BLaER1 (cell line): Measurements from ENCODE around the gene SGSM2.
A peak's percentile ranks its signal among the peaks of the same experiment; 100 is the strongest.

Experiments
- H3K27ac ChIP-seq: shearing (Covaris generic); formaldehyde crosslinking; 2 replicates; pipeline ENCODE4 v1.8.1; 2022
- H3K27me3 ChIP-seq: shearing (Covaris generic); formaldehyde crosslinking; 2 replicates; pipeline ENCODE4 v1.8.1; 2022
- H3K36me3 ChIP-seq: shearing (Covaris generic); formaldehyde crosslinking; 2 replicates; pipeline ENCODE4 v1.8.1; 2022
- H3K4me1 ChIP-seq: shearing (Covaris generic); formaldehyde crosslinking; 2 replicates; pipeline ENCODE4 v1.8.1; 2022
- H3K4me2 ChIP-seq: shearing (Covaris generic); formaldehyde crosslinking; 2 replicates; pipeline ENCODE4 v1.8.1; 2022
- H3K4me3 ChIP-seq: shearing (Covaris generic); formaldehyde crosslinking; 2 replicates; pipeline ENCODE4 v1.8.1; 2022
- H3K9ac ChIP-seq: shearing (Covaris generic); formaldehyde crosslinking; 2 replicates; pipeline ENCODE4 v1.8.1; 2022
- H3K9me3 ChIP-seq: shearing (Covaris generic); formaldehyde crosslinking; 2 replicates; pipeline ENCODE4 v1.8.1; 2022
- H4K20me1 ChIP-seq: shearing (Covaris generic); formaldehyde crosslinking; 2 replicates; pipeline ENCODE4 v1.8.1; 2022
- Cebpa-rat ChIP-seq: shearing (Covaris generic); IDR thresholded peaks from 2 replicates; pipeline ENCODE4 v1.8.1; 2022

SGSM2 gene

DNA sequence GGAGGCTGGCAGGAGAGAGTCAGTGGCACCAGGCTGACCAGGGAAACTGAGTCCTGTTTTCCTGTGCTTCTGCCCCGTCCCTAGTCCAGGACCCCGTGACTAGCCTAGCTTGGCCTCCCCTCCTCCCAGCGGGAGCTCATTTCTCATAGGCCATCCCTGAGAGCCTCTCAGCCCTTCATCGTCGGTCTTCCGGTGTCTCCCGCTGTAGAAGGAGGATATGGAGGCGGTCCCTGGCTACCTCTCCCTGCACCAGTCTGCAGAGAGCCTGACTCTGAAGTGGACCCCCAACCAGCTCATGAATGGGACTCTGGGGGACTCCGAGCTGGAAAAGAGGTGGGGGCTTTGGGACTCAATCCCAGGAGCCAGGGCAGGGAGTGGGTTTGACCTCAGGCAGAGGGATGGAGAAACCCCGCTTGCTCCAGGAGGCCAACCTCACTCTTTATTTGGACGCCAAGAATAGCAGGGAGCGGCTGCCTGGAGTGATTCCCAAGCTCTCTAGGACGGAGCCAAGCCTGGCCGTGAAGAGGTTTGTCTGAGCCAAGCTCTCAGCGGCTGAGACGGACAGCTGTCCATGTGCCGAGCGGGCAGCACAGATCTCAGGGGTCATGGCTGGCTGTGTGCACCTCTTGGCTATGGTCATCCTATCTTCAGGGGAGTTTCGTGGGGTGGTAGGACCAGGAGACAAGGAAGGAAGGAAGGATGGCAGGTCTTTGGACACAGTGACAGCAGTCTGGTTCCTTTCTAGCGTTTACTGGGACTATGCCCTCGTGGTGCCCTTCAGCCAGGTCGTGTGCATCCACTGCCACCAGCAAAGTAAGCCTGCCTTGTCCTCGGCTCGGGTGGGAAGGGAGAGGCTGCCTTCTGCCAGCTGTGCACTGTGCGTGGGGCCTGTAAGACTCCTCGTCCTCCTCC is 26.8 kb downstream of the SGSM2 start:
- peaks cover 79% of the 10 kb centered on the region for H3K36me3 ChIP-seq
- no peak overlapping the region for H3K4me3 ChIP-seq
- no peak overlapping the region for H3K9ac ChIP-seq
- H3K4me2 ChIP-seq, result no peak overlapping the region
- H3K9me3 ChIP-seq, result no peaks in the 10 kb centered on the region
- no peaks in the 10 kb centered on the region for H3K27me3 ChIP-seq
- peaks cover 25% of the 10 kb centered on the region for H3K4me1 ChIP-seq
- no peak for TF ChIP-seq Cebpa-rat
- H4K20me1 ChIP-seq, result peaks cover 21% of the 10 kb centered on the region; the same call in 1 of the 2 replicates
- H3K27ac ChIP-seq, result no peak overlapping the region

DNA sequence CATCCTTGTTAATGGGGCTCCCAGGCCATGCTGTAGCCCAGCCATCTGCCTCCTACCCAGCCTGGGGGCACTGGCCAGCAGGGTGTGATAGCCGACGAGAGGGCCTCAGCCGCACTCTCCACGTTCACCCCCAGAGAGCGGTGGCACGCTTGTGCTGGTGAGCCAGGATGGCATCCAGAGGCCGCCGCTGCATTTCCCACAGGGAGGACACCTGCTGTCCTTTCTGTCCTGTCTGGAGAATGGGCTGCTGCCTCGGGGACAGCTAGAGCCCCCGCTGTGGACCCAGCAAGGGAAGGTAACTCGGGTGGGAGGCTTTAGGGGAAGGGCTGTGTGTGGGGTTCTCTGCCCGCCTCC is 27.4 kb downstream of the SGSM2 start:
- H3K9ac ChIP-seq, result no peak overlapping the region
- H3K4me3 ChIP-seq, result no peak overlapping the region
- no peak overlapping the region for H3K4me2 ChIP-seq
- H4K20me1 ChIP-seq, result peaks cover 16% of the 10 kb centered on the region; the same call in 1 of the 2 replicates
- H3K27ac ChIP-seq, result no peak overlapping the region
- no peaks in the 10 kb centered on the region for H3K9me3 ChIP-seq
- no peak for TF ChIP-seq Cebpa-rat
- H3K27me3 ChIP-seq, result no peaks in the 10 kb centered on the region
- H3K4me1 ChIP-seq, result peaks cover 31% of the 10 kb centered on the region
- H3K36me3 ChIP-seq, result peaks cover 73% of the 10 kb centered on the region

DNA sequence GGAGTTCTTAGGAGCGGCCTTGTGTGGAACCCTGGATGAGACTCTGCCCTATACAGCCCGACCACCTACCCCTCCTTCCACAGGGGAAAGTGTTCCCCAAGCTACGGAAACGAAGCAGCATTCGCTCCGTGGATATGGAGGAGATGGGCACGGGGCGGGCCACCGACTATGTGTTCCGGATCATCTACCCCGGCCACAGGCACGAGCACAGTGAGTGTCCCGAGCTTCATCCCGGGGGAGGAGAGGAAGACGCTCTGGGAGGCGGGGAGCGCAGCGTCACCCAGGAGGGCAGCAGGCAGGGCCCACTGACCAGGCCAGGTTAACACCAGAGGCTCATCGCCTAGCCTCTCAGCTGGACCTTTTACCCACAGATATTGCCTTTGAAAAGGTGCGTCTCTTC is 27.8 kb downstream of the SGSM2 start:
- Histone ChIP-seq H3K36me3 (peaks cover 73% of the 10 kb centered on the region), H3K9me3 (no peaks in the 10 kb centered on the region), H3K4me1 (peaks cover 35% of the 10 kb centered on the region), H3K4me2 (no peak overlapping the region), H3K4me3 (no peak overlapping the region), H3K27me3 (no peaks in the 10 kb centered on the region), H3K27ac (no peak overlapping the region), H4K20me1 (peaks cover 14% of the 10 kb centered on the region; the same call in 1 of the 2 replicates), H3K9ac (no peak overlapping the region)
- TF ChIP-seq Cebpa-rat, result no peak

DNA sequence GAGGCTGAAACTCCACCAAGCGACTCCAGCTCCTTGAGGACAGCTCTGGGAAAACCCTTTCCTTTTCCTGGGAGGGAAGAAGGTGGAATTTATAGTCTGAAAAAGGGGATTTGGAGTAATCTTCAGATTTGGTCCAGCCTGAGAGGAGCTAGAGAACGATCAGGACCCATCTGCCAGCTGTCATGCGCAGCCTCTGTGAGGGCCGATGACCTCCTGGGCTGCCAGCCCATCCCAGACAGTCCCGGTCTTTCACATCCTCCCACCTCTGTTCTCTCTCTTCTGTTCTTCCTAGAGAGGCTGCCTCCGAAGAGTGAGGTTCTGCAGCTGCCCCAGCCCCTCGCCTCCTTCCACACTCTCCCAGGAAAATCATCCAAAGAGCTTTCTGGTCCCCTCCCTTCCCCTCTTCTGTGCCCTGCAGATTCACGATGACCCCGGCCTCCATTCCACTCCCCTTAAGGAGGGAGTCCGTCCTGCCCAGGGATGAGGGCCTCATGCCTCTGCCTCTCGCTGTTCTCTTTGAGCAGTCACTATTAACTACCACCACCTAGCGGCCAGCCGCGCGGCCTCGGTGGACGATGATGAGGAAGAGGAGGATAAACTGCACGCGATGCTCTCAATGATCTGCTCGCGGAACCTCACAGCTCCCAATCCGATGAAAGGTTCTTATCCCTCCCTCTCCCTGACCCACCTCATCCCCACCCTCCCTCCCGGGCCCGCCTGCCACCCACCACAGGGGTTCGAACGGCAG is 29.6 kb downstream of the SGSM2 start:
- H3K9ac ChIP-seq, result peak overlapping the region; percentile 23; the same call in 1 of the 2 replicates
- H3K36me3 ChIP-seq, result peaks cover 73% of the 10 kb centered on the region
- no peak overlapping the region; the same call in 1 of the 2 replicates for H3K27ac ChIP-seq
- no peak for TF ChIP-seq Cebpa-rat
- no peak overlapping the region for H3K4me3 ChIP-seq
- H3K4me2 ChIP-seq, result peak overlapping the region; percentile 79; the same call in 1 of the 2 replicates
- no peaks in the 10 kb centered on the region for H3K27me3 ChIP-seq
- H3K9me3 ChIP-seq, result no peaks in the 10 kb centered on the region
- peaks cover 39% of the 10 kb centered on the region for H3K4me1 ChIP-seq
- 0 out of 2 replicates have a peak, but pooled peaks cover under 1% of the 10 kb centered on the region for H4K20me1 ChIP-seq

DNA sequence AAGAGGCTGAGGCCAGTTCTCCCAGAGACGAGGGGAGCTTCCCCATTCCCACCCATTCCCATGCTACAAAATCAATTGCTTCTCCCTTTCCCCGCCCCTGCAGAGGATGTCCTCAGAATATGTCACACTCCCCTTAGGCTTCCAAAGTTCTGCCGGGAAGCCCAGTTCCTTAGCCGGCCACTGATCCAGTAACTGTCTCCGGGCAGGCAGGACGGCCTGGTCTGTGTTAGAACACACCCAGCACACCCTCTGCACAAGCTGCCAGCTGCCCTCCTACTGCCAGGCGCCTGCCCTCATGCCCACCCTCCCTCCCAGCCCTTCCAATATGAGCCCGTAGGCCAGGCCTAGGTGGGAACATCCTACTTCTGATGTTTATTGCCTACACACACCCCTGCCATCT is 31.1 kb downstream of the SGSM2 start:
- peaks cover 39% of the 10 kb centered on the region for H3K4me1 ChIP-seq
- H3K27me3 ChIP-seq, result no peaks in the 10 kb centered on the region
- peak overlapping the region; percentile 79 for H3K4me2 ChIP-seq
- H3K4me3 ChIP-seq, result no peak overlapping the region
- no peaks in the 10 kb centered on the region for H4K20me1 ChIP-seq
- H3K9me3 ChIP-seq, result no peaks in the 10 kb centered on the region
- TF ChIP-seq Cebpa-rat, result no peak
- peak overlapping the region; percentile 77 for H3K27ac ChIP-seq
- H3K9ac ChIP-seq, result peak overlapping the region; percentile 39; the same call in 1 of the 2 replicates
- H3K36me3 ChIP-seq, result peaks cover 73% of the 10 kb centered on the region

DNA sequence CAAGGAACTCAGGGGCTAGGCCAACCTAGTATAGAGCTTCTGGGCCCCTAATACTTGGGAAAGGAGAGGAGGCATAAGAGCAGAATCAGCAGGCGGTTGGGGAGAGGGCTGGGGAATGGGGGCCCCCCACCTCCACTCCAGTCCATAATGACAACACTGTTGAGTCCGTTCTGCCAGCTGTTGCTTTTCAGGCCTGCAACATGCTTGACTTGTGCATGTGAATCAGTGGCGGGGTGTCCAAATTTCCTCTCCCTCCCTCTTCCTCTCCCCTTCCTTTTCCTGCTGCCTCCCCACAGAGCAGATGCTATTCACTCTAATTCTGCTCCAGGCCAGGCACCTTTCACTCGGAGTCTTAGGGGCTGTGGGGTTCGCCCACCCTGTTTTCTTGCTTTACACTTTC is 31.7 kb downstream of the SGSM2 start:
- Histone ChIP-seq H3K4me2 (peak overlapping the region; percentile 79), H3K27ac (peak overlapping the region; percentile 76), H3K27me3 (no peaks in the 10 kb centered on the region), H4K20me1 (no peaks in the 10 kb centered on the region), H3K36me3 (peaks cover 72% of the 10 kb centered on the region), H3K4me3 (no peak overlapping the region), H3K9me3 (no peaks in the 10 kb centered on the region), H3K4me1 (peaks cover 39% of the 10 kb centered on the region), H3K9ac (peak overlapping the region; percentile 73)
- TF ChIP-seq Cebpa-rat, result no peak

DNA sequence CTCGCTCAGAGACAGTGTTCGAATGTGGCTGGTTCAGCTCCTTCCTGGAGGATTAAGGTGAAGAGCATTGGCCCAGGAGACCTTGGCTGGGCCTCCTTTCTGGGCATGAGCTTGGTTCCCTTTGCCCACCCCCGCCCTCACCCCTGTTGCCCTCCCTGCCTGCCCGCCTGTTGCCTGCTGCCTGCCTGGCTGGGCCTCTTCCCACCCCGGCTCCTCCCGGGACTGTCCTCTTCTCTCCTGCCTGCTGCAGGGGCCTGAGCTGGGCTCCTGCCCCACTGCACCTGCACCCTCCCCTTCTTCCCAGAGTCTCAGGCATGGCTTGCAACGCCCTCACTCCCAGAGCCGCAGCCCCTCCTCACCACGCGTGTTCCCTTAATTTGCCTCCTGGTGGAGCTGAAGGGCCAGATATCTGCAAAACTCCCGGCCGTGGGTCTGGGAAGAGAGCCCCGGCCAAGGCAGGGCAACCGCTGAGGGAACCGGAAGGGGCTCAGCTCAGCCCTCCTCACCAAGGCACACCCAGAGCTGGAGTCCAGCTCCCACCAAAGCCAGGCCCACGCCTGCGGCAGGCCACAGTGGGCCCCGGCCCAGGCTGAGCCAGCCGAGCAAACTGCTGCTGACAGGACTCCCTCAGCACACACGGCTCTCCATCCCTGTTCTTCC is 32.4 kb downstream of the SGSM2 start:
- Histone ChIP-seq H3K27ac (peak overlapping the region; percentile 76), H3K4me1 (peaks cover 39% of the 10 kb centered on the region), H3K9ac (peak overlapping the region; percentile 73), H4K20me1 (no peaks in the 10 kb centered on the region), H3K27me3 (no peaks in the 10 kb centered on the region), H3K4me3 (no peak overlapping the region), H3K36me3 (peaks cover 66% of the 10 kb centered on the region), H3K9me3 (no peaks in the 10 kb centered on the region), H3K4me2 (peak overlapping the region; percentile 79)
- no peak for TF ChIP-seq Cebpa-rat

DNA sequence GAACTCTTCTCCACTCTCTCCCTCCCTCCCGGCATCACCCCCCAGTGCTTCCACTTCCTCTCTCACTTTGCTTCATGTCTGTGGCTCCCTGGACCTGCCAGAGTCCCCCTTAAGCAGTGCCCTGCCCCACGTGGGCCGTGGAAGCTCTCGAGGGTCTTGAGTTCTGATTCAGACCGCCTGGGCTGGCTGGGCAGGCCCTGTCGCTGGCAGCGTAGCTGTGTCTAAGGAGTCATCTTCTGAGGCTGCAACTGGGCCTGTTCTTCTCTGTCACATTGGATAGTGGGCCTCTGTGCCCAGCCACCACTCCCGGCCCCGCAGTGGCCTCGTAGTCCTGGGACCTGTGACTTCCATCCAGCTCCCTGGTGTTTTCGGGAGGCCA is 32.9 kb downstream of the SGSM2 start:
- Histone ChIP-seq H3K9ac (no peak overlapping the region), H3K36me3 (peaks cover 66% of the 10 kb centered on the region), H3K4me2 (peak overlapping the region; percentile 79), H3K4me3 (no peak overlapping the region), H4K20me1 (no peaks in the 10 kb centered on the region), H3K27me3 (no peaks in the 10 kb centered on the region), H3K4me1 (peaks cover 39% of the 10 kb centered on the region), H3K9me3 (no peaks in the 10 kb centered on the region), H3K27ac (peak overlapping the region; percentile 76)
- no peak for TF ChIP-seq Cebpa-rat

DNA sequence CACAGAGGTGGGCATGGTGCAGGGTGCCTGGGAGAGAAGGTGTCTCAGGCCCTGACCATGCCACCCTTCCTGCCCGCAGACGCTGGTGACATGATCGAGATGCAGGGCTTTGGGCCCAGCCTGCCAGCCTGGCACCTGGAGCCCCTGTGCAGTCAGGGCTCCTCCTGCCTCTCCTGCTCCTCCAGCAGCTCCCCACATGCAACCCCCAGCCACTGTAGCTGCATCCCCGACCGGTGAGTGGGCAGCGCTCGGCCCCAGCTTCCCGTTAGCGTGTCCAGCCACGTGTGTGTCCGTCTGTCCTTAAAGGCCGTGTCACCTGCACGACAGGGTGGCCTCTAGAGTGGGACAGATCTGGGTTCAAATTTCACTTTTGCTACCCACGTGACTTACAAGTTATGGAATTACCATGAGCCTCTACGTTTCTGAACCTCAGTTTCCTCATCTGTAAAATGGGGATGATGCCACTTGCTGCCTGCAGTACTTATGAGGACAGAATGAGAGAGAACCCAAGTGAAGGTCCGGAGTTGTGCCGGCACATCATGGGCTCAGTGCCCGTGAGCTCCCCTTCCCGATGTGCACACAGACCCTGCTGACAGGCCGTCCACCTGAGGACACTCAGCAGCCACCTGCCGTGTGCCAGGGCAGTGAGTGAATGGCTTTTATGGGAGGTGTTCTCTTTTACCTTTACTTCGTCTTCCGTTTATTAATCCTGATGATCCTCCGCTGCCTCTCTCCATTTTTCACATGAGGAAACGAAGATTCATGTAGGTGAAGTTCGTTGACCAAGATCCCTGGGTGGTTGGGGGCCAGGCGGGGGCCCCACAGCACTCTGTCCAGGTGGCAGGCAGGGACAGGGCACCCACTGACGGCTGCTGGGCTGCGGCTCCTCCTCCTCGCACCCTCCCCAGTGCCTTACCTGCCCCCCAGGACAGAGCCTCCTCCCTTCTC is 34.2 kb downstream of the SGSM2 start:
- Histone ChIP-seq H3K27me3 (no peaks in the 10 kb centered on the region), H3K4me3 (no peak overlapping the region), H3K9ac (no peak overlapping the region), H4K20me1 (no peaks in the 10 kb centered on the region), H3K36me3 (peaks cover 66% of the 10 kb centered on the region), H3K27ac (0 out of 2 replicates have a peak overlapping the region, but pooled peaks have one; percentile 76), H3K9me3 (no peaks in the 10 kb centered on the region), H3K4me2 (no peak overlapping the region), H3K4me1 (peaks cover 39% of the 10 kb centered on the region)
- TF ChIP-seq Cebpa-rat, result no peak
